ENCODE data around the gene HOXB5. TPM values are rescaled to one million over a fixed set of nuclear protein-coding genes. Genes with fewer than 3 reads are reported as not detected.

HOXB5 gene
- total RNA-seq, 1 experiment from 2014 or later = not detected

DNA sequence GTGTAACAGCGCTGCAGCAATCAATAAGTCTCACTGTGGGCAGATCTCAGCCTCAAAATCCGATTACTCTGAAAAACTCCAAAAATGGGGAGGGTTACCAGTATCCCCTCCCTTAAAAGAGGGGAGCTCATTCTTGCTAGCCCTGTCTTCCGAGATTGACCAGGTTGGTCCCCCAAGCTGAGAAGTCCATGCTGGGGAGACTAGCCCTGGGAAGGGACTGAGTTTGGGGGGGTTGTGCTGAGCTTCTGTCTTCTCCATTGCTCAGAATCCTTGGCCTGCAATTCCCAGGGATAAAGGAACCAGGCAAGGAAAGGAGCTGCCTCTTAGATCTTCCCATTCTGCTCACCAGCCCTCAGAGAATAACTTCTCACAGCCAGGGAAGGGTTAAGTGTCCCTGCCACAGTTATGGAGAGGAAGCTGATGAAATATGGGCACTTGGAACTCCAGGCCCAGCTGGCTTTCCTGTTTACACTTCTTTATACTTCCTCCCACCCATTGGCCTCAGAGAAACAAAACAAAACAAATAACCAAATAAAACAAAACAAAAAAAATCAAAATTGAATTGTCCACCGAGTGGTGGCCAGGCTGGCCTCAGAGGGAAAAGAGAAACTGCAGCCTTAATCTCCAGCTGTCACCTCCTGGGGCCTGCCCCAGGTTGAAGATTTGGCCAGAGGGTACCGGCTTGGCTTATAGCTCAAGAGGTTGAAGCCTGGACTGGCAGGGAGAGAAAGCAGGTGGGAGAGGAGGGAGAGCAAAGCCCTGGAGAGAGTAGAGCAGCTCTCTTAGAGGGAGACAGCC lies 6.1 kb downstream of the HOXB5 start:
- Mint-ChIP-seq H3K9me3 (ENCODE audit: unreplicated experiment) (no peaks in the 10 kb centered on the region), H3K4me1 (ENCODE audit: low read depth, unreplicated experiment) (peaks cover 22% of the 10 kb centered on the region), H3K36me3 (ENCODE audit: insufficient read depth, unreplicated experiment) (no peaks in the 10 kb centered on the region), H3K4me3 (ENCODE audit: unreplicated experiment) (no peak overlapping the region), H3K27me3 (ENCODE audit: insufficient read depth, unreplicated experiment) (peaks cover 37% of the 10 kb centered on the region), H3K27ac (ENCODE audit: unreplicated experiment) (no peak overlapping the region)
- DNase-seq = no peak
- ChIA-PET CTCF (interaction anchor here (0.6 to 2.8 kb wide), 9 partner anchors 9 to 252 kb away, joined by 3 to 13 read pairs (median 3); no protein-coding TSS in a partner anchor), POLR2A (no interaction called here)
- Histone ChIP-seq H3K36me3 (ENCODE audit: control insufficient read depth, insufficient read depth, low read length) (no peaks in the 10 kb centered on the region), H3K4me1 (peaks cover 21% of the 10 kb centered on the region), H3K4me3 (ENCODE audit: low read depth, low read length) (no peak overlapping the region), H3K27me3 (replicated peaks; ENCODE audit: control insufficient read depth, insufficient read depth, low read length) (peaks cover 12% of the 10 kb centered on the region), H3K9me3 (no peaks in the 10 kb centered on the region)
- intact Hi-C loops (cut with micrococcal nuclease; ENCODE audit: unreplicated experiment) = no loop called here
- no TSS peak for BruUV-seq (replicated peaks)
- TF ChIP-seq, protein P1, sequence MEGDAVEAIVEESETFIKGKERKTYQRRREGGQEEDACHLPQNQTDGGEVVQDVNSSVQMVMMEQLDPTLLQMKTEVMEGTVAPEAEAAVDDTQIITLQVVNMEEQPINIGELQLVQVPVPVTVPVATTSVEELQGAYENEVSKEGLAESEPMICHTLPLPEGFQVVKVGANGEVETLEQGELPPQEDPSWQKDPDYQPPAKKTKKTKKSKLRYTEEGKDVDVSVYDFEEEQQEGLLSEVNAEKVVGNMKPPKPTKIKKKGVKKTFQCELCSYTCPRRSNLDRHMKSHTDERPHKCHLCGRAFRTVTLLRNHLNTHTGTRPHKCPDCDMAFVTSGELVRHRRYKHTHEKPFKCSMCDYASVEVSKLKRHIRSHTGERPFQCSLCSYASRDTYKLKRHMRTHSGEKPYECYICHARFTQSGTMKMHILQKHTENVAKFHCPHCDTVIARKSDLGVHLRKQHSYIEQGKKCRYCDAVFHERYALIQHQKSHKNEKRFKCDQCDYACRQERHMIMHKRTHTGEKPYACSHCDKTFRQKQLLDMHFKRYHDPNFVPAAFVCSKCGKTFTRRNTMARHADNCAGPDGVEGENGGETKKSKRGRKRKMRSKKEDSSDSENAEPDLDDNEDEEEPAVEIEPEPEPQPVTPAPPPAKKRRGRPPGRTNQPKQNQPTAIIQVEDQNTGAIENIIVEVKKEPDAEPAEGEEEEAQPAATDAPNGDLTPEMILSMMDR (IDR thresholded peaks at IDR 0.05; ENCODE audit: insufficient read depth in 1 of 2, low read depth in 1 of 2, low read length in 1 of 2, severe bottlenecking in 1 of 2, unreplicated experiment in 1 of 2) = no peak

DNA sequence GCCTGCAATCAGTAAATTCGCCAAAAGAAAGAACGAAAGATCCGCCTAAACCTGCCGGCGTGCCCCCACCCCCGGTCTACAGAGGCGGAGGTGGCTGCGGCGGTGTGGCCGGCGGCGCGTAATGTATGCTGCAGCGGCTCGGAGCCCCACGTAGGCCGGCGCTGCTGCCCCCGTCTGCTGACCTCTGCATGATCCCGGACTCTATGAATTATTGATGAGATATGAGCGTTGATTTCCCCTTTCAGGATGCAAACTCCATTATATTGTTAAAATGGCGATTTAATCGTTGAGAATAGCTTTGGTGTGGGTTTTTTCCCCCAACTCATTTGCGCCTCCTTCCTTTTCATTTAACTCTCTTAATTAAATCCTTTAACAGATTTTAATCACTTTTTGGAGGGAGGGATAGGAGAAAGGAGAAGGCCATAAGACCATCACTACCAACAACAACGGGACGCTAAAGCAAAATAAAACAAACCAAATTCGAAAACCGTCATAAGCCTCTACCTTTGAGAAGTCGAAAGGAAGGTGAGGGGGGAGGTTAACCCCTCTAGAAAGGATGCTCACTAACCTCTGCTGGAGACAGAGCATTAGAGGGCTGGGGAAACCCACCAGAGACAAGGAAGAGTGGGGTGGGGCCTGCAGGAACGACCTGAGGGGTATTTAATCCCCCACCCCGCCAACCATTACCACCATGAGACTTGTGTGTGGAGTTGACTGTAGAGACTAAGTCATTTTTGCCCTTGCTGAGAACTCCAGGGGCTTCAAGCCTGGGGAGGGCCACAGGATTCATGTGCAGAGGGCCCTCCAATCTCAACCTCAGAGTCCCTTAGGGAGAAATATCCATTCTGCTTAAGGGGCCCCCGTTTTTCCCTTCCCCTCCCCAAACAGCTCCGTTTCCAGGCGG lies 7.0 kb downstream of the HOXB5 start:
- ChIA-PET POLR2A (no interaction called here), CTCF (interaction anchor here (0.6 to 2.8 kb wide), 4 partner anchors 15 to 86 kb away, joined by 3 to 13 read pairs (median 6); no protein-coding TSS in a partner anchor)
- Mint-ChIP-seq H3K9me3 (ENCODE audit: unreplicated experiment) (no peaks in the 10 kb centered on the region), H3K4me1 (ENCODE audit: low read depth, unreplicated experiment) (peaks cover 22% of the 10 kb centered on the region), H3K4me3 (ENCODE audit: unreplicated experiment) (no peak overlapping the region), H3K27ac (ENCODE audit: unreplicated experiment) (no peak overlapping the region), H3K27me3 (ENCODE audit: insufficient read depth, unreplicated experiment) (peaks cover 37% of the 10 kb centered on the region), H3K36me3 (ENCODE audit: insufficient read depth, unreplicated experiment) (no peaks in the 10 kb centered on the region)
- intact Hi-C loops (cut with micrococcal nuclease; ENCODE audit: unreplicated experiment) = no loop called here
- TF ChIP-seq, protein P1 (IDR thresholded peaks at IDR 0.05; ENCODE audit: insufficient read depth in 1 of 2, low read depth in 1 of 2, low read length in 1 of 2, severe bottlenecking in 1 of 2, unreplicated experiment in 1 of 2) = no peak
- H3K36me3 ChIP-seq (ENCODE audit: control insufficient read depth, insufficient read depth, low read length) = no peaks in the 10 kb centered on the region
- peaks cover 12% of the 10 kb centered on the region for H3K27me3 ChIP-seq (replicated peaks; ENCODE audit: control insufficient read depth, insufficient read depth, low read length)
- no TSS peak for BruUV-seq (replicated peaks)
- no peaks in the 10 kb centered on the region for H3K9me3 ChIP-seq
- H3K4me1 ChIP-seq = peaks cover 21% of the 10 kb centered on the region
- no peak overlapping the region for H3K4me3 ChIP-seq (ENCODE audit: low read depth, low read length)
- no peak for DNase-seq

DNA sequence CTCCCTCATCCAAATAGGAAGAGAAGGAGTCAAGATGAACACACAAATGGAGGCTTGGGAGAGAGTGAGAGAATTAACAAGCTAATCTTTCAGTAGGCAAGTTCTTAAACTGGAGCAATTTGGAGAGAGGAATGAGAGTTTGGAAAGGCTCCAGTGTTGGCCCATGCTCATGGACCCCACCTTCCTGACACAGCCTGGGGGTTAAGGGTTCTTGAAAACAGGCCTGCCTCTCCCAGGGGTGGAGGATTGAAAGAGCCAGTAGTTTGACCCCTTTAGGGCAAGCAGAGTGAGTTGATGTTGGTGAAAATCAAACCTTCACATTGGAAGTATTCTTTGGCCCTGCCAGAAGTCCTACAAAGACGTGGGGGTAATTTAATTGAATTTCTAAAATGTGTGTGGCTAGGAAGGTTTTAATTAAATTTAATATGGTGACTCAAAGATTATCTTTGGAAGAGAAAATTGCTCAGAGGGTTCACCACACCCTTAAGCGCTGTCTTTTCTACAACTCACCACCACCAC lies 9.3 kb downstream of the HOXB5 start:
- no peak for DNase-seq
- Mint-ChIP-seq H3K27me3 (ENCODE audit: insufficient read depth, unreplicated experiment) (peaks cover 40% of the 10 kb centered on the region), H3K9me3 (ENCODE audit: unreplicated experiment) (no peaks in the 10 kb centered on the region), H3K27ac (ENCODE audit: unreplicated experiment) (no peak overlapping the region), H3K36me3 (ENCODE audit: insufficient read depth, unreplicated experiment) (no peaks in the 10 kb centered on the region), H3K4me1 (ENCODE audit: low read depth, unreplicated experiment) (peaks cover 40% of the 10 kb centered on the region), H3K4me3 (ENCODE audit: unreplicated experiment) (no peak overlapping the region)
- Histone ChIP-seq H3K27me3 (replicated peaks; ENCODE audit: control insufficient read depth, insufficient read depth, low read length) (peaks cover 14% of the 10 kb centered on the region), H3K9me3 (no peaks in the 10 kb centered on the region), H3K4me1 (peaks cover 28% of the 10 kb centered on the region), H3K36me3 (ENCODE audit: control insufficient read depth, insufficient read depth, low read length) (no peaks in the 10 kb centered on the region), H3K4me3 (ENCODE audit: low read depth, low read length) (no peak overlapping the region)
- ChIA-PET POLR2A (no interaction called here), CTCF (interaction anchor here (1.0 kb wide), 2 partner anchors 91 to 110 kb away, joined by 3 to 6 read pairs; no protein-coding TSS in a partner anchor)
- intact Hi-C loops (cut with micrococcal nuclease; ENCODE audit: unreplicated experiment) = no loop called here
- BruUV-seq (replicated peaks) = no TSS peak
- TF ChIP-seq, protein P1 (IDR thresholded peaks at IDR 0.05; ENCODE audit: insufficient read depth in 1 of 2, low read depth in 1 of 2, low read length in 1 of 2, severe bottlenecking in 1 of 2, unreplicated experiment in 1 of 2) = no peak

Measured in Caco-2 (cell line).